OCI-LY7 (cell line): ENCODE measurements around the gene DLEC1.

Experiments used
- EZH2phosphoT487 ChIP-seq: fragments of 200-600 bp; sonication (generic); IDR thresholded peaks from 2 replicates; pipeline ENCODE4 v1.6.1; 2018; ENCODE audit warnings: low read depth, borderline replicate concordance, mild to moderate bottlenecking, mixed run types, antibody characterized with exemption, low read length, moderate library complexity, mixed read lengths
- TF ChIP-seq, protein P1 (sequence below): fragments of 200-600 bp; sonication (generic); conservative IDR thresholded peaks from 2 replicates; pipeline ENCODE4 v1.5.1; 2014; ENCODE audit warnings: mild to moderate bottlenecking, antibody characterized with exemption, low read length, moderate library complexity, mixed read lengths

DNA sequence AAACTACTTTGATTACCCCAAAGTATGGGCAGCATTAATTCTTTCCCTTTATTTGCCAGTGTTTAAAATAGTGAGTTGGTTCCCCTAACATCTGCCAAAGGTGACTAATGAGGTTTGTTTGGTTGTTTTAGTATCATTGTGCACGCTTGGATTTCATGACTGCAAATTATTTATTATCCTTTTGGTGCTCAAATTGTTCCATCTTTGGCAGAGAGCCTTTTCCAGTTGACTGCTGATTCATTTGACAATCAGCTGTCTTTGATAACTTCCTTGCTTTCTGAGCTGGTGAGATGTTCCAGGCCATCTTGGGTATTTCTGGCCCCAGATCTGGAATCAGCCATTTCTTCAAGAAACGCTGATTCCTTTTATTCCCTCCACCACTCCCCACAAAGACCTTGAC lies 8.9 kb downstream of the DLEC1 start:
- TF ChIP-seq, protein P1, sequence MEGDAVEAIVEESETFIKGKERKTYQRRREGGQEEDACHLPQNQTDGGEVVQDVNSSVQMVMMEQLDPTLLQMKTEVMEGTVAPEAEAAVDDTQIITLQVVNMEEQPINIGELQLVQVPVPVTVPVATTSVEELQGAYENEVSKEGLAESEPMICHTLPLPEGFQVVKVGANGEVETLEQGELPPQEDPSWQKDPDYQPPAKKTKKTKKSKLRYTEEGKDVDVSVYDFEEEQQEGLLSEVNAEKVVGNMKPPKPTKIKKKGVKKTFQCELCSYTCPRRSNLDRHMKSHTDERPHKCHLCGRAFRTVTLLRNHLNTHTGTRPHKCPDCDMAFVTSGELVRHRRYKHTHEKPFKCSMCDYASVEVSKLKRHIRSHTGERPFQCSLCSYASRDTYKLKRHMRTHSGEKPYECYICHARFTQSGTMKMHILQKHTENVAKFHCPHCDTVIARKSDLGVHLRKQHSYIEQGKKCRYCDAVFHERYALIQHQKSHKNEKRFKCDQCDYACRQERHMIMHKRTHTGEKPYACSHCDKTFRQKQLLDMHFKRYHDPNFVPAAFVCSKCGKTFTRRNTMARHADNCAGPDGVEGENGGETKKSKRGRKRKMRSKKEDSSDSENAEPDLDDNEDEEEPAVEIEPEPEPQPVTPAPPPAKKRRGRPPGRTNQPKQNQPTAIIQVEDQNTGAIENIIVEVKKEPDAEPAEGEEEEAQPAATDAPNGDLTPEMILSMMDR, result no peak
- TF ChIP-seq EZH2phosphoT487, result no peak
